Raji (cell line): ENCODE measurements around the gene MED31.

Source experiments
- POLR2A ChIP-seq: IDR thresholded peaks from 2 replicates; pipeline ENCODE4 v1.6.1; 2011; ENCODE audit warnings: low read depth, low read length, control low read depth; ENCODE audit not compliant: insufficient read depth

MED31 gene

DNA sequence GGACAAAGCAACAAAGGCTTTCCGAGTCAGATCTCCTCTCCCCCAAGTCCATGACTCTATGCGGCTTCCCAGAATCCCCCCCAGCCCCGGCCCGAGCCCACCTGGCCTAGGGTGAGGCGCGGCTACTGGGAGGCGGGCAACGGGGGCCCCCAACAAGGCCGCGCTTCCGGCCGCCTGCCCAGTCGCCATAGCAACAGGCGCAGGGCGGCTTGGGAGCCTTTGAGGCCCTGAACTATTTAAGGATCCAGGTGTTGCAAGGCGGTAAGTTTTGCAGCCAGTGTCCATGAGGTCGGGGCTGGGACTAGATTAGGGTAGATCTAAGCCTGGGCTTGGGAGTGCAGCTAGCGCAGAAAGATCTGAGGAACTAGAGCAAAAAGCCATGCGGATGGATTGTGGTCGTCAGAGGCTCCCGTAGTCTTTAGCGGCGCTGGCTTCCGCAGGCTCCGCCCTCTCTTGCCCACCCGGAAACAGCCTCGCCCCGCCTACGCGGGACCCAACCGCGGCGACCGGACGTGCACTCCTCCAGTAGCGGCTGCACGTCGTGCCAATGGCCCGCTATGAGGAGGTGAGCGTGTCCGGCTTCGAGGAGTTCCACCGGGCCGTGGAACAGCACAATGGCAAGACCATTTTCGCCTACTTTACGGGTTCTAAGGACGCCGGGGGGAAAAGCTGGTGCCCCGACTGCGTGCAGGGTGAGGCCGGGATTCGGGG lies 10.7 kb downstream of the MED31 start, which contains the start of the genes KIAA0753 and TXNDC17:
KIAA0753 (minus strand) TSS at position 176 of the 711 bp plus-strand sequence. CDS start 5,608 bp downstream, outside the sequence.
TXNDC17 (plus strand) TSS at position 525 of the 711 bp plus-strand sequence; CDS start at position 548, 23 bp downstream.
- peak; percentile 96 for TF ChIP-seq POLR2A

DNA sequence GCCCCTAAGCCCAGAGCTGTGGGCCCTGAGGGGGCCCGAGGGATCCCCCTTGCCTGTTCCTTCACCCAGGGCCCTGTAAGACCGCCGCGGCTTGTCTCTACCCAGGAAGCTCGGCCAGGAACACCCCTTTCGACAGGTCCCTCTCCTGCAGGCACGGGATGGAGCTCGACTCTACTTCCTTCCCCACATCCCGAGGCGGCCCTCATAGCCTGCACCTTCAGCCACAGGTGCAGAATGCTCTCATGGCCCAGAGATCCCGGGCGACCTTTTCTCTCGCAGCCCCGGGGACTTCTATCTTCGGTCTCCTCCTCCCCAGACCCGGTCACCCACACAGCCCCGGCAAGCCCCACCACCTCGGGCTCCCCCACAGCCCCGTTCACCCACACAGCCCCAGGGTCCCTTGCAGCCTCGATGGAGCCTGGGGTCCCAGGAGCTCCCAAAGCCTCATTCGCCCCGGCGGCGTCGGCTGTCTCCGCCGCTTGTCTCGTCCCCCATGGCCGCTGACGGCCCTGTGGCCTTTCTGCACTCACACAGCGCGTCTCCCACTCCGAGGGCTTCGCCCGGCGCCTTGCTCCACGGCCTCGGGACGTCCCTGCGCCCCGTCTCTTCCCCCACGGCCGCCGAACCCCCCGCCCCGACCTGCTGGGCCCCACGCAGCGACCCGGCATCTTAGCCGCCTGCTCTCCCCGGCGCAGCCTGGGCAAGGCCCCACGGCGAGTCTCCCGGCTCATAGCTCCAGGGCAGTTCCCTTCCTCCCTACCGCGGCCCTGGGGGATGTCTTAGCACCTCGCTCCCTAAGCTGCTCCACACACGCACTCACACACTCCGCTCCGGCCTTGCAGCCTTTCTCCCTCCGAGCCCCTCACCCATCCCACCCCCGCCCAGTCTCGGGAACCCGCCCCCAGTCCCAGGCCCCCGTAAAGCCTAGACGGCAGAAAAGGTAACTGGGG lies 11.5 kb downstream of the MED31 start:
- TF ChIP-seq POLR2A, result 0 out of 2 replicates have a peak, but pooled peaks have one; percentile 12

GRCh38 chr17:6639014-6639585 lies 12.3 kb downstream of the MED31 start:
- no peak for TF ChIP-seq POLR2A

DNA sequence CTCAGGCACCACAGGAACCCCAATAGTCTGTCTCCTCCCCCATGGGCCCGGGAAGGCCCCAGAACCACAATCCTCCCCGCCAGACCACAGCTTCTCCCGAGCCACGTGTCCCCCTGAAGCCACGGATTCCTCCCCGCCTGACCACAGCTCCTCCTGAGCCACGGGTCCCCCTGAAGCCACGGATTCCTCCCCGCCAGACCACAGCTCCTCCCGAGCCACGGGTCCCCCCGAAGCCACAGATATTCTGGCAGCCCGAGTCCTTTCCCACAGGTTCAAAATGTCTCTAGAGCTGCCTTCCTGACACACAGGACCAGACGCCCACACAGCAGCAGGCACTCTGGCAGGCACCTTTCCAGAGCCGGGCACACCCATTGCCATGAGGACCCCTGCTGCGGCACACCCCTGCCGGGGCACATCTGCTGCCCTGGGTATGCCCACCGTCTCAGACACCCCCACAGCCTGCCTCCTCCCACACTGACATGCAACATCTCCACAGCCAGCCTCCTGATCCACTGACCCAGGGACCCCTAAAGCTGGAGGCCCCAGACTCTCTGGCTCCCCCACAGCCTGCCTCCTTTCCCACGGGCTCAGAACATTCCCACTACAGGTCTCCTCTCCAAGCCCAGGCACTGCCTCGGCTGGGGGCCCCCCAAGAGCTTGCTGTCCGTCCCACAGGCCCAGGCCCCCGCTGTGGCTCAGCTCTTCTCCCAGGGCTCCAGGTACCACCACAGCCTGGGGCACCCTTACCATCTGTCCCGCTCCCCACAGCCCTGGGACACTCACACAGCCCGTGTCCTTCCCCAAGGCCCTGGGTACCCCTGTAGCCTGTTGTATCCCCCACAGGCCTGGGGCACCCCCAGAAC lies 13.1 kb downstream of the MED31 start:
- no peak for TF ChIP-seq POLR2A

- no peak for TF ChIP-seq POLR2A
Measured at GRCh38 chr17:6637458-6637840, 14.0 kb downstream of the MED31 start.

DNA sequence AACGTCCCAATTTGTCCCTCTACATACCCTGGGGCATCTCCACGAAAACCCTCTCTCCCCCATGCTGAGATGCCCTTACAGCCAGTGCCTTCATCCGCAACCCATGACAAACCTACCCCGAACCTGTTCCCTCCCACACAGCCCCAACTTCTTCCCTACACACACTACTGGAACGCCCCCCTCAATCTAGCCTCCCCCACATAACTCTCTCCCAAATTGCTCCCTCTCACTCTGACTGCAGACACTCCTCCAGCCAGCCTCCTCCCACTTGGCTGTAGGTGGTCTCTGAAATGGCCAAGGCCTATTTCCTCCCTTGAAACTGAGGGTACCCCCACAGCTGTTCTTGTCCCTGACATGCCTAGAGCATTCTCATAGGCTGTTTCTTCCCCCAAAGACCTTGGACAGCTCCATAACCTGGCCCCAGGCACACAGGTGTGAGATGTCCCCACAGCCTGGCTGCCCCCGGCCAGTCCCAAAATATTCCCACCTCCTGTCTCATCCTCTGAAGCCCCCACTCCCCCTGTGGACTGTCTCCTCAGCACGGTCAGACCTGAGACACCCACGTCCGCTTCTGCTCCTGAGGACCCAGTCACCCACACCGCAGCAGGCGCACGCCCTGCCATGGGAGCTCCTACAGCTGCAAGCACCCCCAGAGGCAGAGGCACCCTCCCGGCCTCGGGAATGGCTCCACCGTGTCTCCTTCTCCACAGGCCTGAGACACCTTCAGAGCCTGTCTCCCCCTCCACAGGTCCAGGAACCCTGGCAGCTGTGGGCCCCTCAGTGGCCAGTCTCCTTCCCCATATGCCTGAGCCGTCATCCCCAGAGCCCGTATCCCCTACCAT lies 14.6 kb downstream of the MED31 start:
- TF ChIP-seq POLR2A, result no peak

GRCh38 chr17:6636105-6636504 lies 15.3 kb downstream of the MED31 start:
- no peak for TF ChIP-seq POLR2A

- TF ChIP-seq POLR2A, result no peak
Measured at GRCh38 chr17:6633263-6633662, 18.1 kb downstream of the MED31 start.

- TF ChIP-seq POLR2A, result no peak
Measured at GRCh38 chr17:6632530-6632929, 18.9 kb downstream of the MED31 start.

- TF ChIP-seq POLR2A, result no peak
Measured at GRCh38 chr17:6630390-6630789, 21.0 kb downstream of the MED31 start.

DNA sequence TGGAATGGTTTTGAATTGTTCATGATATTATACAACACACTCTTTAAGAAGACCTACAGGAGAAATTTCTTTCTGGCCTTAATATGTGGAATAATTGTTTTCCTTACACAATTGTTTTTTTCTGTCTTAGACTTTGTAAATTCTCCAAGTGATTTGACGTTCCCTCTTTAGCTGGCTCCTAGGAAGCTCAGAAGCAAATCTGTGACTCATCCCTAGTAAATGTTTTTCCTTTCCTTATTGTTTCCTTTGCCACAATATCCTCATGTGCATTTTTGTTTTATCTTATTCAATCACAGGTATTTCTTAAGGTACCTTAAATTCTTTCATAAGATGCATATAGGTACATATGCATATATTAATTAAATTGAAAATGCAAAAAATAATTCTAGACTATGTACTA lies 24.4 kb downstream of the MED31 start:
- no peak for TF ChIP-seq POLR2A

- no peak for TF ChIP-seq POLR2A
Measured at GRCh38 chr17:6626616-6627015, 24.8 kb downstream of the MED31 start.

DNA sequence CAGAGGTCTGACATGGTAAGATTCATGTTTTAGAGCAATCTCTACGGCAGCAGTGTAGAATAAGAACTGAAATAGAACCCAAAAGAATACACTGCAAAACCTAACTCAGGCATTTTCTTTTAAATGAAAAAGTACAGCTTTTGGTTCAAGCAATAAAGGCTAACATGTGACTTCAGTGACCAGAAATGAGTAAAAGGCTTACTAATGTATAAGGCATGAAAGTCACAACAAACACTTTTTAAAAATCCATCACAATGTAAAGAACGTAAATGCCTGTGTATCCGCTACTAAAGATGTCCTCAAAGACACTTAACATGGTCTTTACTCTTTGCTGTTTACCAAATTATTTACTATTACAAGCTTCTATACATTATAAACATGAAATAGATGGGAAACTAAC lies 27.5 kb downstream of the MED31 start:
- no peak for TF ChIP-seq POLR2A

DNA sequence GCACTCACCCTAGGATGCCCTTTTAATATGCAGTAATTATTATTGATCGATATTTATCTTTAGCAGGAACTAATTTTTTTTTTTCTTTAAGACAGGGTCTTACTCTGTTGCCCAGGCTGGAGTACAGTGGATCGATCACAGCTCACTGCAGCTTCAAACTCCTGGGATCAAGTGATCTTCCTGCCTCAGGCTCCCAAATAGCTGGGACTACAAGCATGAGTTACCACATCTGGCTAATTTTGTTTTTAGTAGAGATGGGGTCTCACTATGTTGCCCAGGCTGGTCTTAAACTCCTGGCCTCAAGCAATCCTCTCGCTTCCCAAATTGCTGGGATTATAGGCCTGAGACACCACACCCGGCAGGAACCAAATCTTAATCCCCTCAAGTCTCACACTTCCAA lies 40.2 kb downstream of the MED31 start:
- no peak for TF ChIP-seq POLR2A
